ENCODE results near the gene CSF3R. TPM values are rescaled to one million over a fixed set of nuclear protein-coding genes. Genes with fewer than 3 reads are reported as not detected.

The CSF3R gene
- total and polyA plus RNA-seq, 2 of the 4 experiments (the other 2 are of a cell fraction): not detected

DNA sequence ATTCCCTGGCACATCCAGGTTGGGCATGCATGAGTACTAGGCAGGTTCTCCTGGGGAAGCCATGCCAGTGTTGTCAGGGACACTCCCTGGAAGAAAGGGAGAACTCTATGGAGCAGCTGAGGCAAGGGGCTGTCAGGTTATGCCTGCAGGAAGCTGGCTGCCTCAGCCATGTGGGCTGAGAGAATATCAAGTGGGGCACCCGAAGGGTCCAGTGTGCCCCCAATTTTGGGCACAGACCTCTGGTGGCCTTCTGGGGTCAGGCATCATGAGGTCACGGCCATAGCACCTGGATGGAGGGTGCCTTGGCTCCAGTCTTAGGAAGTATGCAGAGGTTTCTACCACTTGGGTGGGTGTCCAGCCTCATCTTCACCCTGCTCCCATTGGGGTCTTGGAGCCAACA is 2.6 kb downstream of the CSF3R start:
- Histone ChIP-seq H4K91ac (ENCODE audit: insufficient read depth, low read depth, low read length) (no peak overlapping the region), H2AFZ (replicated peaks; ENCODE audit: low read length, poor library complexity) (no peak overlapping the region), H3K4me3 (ENCODE audit: insufficient read depth, low read depth, low read length) (no peak overlapping the region), H3K27ac (ENCODE audit: insufficient read depth, low read length) (no peak overlapping the region), H2AK9ac (replicated peaks; ENCODE audit: low read depth, low read length, poor library complexity) (no peak overlapping the region), H2BK120ac (ENCODE audit: low read depth, low read length) (no peak overlapping the region), H4K20me1 (ENCODE audit: insufficient read depth, low read length) (no peaks in the 10 kb centered on the region), H3K23ac (ENCODE audit: low read depth, low read length) (no peak overlapping the region), H3K36me3 (ENCODE audit: control insufficient read depth, insufficient read depth, low read length) (no peaks in the 10 kb centered on the region), H4K8ac (ENCODE audit: low read depth in 2 of 2, low read length in 2 of 2) (no peak overlapping the region), H2BK20ac (ENCODE audit: low read depth, low read length) (no peak overlapping the region), H3K79me1 (ENCODE audit: low read depth in 1 of 2, low read length in 2 of 2) (no peaks in the 10 kb centered on the region), H4K5ac (ENCODE audit: low read depth, low read length) (no peak overlapping the region), H2BK5ac (ENCODE audit: low read depth, low read length, poor library complexity, severe bottlenecking) (no peak overlapping the region), H3K9ac (ENCODE audit: low read depth, low read length) (no peak overlapping the region), H3K14ac (replicated peaks; ENCODE audit: low read depth, low read length) (no peak overlapping the region), H2AK5ac (ENCODE audit: low read depth, low read length) (no peak overlapping the region), H3K18ac (ENCODE audit: low read depth, low read length) (no peak overlapping the region), H2BK15ac (ENCODE audit: low read depth, low read length) (no peak overlapping the region), H3K56ac (ENCODE audit: extremely low read depth, insufficient read depth, low read length) (no peak overlapping the region), H3K4me2 (ENCODE audit: low read depth, low read length) (no peak overlapping the region), H3K27me3 (ENCODE audit: control insufficient read depth, insufficient read depth, low read length) (peaks cover 38% of the 10 kb centered on the region), H3K9me1 (ENCODE audit: insufficient read depth, low read length) (no peaks in the 10 kb centered on the region), H3K9me3 (ENCODE audit: control insufficient read depth, insufficient read depth, low read length) (no peaks in the 10 kb centered on the region), H3K4me1 (ENCODE audit: control insufficient read depth, insufficient read depth, low read length) (no peaks in the 10 kb centered on the region), H3K4ac (ENCODE audit: low read depth, low read length) (no peak overlapping the region)
- ATAC-seq (ENCODE audit: low read depth) (no peak), DNase-seq (no peak)
- intact Hi-C loops (cut with micrococcal nuclease) (no loop called here), dilution Hi-C loops (cut with HindIII; ENCODE audit: low sequenced_read_pairs, unreplicated experiment) (no loop called here), in situ Hi-C loops (cut with MboI; ENCODE audit: low sequenced_read_pairs) (no loop called here)
- ChIA-PET CTCF (no interaction called here), POLR2A (ENCODE audit: unreplicated experiment) (no interaction called here)
- TF ChIP-seq FOS (IDR thresholded peaks at IDR 0.05; ENCODE audit: low read depth, low read length) (no peak), MXI1 (IDR thresholded peaks at IDR 0.05; ENCODE audit: borderline replicate concordance, low read depth, low read length) (no peak), MAFK (IDR thresholded peaks at IDR 0.05; ENCODE audit: low read depth, low read length) (no peak)
- BruUV-seq (replicated peaks): no TSS peak
- no CpG with 5 or more reads among the region's 2 CpGs for WGBS, 2 experiments (ENCODE audit: extremely low coverage in 2 of 2, insufficient read length in 1 of 2)

Data from IMR-90 (cell line).